Measurements from ENCODE around the gene BAK1.

The BAK1 gene

DNA sequence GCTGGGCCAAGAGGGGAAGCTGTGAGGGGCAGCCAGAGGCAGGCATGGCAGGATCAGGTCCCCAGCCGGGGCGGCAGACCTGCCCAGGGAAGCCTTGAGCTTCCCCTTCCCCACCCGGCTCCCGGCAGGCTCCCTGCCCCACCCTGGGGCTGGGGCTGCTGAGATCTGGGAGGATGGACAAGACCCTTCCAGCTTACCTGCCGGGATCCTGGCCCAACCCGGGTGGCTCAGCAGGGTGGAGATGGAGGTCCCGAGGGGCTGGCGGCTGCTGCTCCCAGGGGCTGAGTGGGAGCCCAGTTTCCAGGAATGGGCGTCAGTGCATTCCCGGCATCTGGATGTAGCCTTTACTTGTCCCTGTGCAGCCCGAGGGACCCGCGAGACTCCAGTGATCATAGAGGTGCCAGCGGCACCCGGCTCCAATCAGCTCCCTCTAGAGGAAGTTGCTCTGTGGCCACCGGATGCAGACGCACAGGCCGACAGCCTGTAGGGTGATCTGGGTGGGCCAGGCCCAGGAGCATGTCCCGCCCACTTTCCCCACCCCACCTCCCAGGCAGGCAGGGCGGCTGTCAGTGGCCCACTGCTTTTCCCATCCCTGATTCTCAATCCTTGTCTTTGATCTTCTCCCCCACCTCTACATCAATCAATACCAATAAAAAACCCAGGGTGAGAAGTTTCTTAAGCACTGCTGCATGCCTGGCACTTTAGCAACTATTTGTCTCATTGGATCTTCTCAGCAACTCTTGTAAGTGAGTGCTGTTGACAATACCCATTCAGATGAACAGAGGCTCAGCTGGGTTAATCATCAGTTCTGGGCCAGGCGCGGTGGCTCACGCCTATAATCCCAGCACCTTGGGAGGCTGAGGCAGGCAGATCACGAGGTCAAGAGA, at the start of gene BAK1:
Gene BAK1, minus strand, starts transcription at position 449 of the 887 bp plus-strand sequence. CDS start 2,672 bp downstream, outside the sequence.
- peak; percentile 83 for DNase-seq (ENCODE audit: low spot score)

DNA sequence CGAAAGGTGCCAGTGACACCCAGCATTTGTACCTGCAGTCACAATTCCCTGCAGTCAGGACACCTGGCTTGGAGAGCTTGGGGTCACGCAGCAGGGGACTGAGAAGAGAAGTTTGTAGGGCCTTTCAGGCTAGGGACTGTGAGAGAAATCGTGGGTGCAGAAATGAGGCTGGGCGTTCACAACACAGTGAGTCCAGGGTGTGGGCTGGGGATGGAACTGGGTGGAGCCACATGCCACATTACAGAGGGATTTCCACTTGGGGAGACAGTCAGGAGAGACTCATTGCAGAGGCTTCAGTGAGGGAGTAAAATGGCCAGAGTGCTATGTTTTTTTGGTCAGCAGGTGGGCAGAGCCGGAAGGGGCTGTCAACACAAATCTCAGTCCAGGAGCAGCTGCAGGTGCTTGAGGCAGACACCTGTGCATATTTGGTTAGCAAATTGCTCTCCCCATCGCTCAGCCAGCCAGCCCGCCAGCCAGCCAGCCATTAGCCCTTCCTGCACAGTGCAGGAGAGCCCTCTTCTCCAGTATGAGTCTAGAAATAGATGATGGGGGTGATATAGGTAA, 48.4 kb upstream of the BAK1 start:
- DNase-seq (ENCODE audit: low spot score), result no peak

DNA sequence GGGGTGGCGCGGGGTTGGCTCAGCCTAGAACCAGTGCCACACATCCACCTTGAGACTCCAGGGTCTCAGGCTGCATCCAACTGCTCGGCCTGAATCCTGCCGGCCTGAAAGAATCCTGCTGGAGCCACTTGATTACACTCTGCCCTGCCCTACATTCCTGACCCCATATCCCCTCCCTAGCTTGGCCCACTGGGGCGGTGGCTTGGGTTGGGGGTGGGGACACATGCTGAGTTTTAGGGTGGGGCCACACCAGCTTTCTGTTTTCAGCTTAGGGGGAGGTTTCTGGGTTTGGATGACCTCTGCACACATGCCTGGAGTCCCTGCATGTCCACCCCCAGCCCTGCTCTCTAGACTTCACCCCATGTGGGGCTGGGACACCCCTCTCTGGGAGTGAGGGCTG, 47.8 kb upstream of the BAK1 start:
- DNase-seq (ENCODE audit: low spot score), result no peak

DNA sequence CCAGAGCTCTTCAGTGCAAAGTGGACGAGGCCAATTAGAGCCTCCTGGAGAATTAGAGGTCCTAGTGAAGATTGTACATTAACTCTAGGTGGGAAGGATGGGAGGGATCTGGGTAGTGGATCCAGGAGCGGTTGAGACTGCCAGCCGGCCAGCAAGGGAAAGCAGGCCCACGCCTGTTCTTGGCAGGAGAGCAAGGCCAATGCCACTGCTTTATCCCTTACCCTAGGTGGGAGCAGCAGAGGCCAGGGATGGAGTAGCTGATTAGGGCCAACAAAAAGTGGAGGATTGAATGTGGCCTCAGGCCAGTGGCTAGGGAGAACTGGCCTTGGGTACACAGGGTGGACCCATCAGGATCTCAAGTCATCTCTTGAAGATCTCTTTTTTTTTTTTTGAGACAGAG, 44.8 kb upstream of the BAK1 start:
- no peak for DNase-seq (ENCODE audit: low spot score)

DNA sequence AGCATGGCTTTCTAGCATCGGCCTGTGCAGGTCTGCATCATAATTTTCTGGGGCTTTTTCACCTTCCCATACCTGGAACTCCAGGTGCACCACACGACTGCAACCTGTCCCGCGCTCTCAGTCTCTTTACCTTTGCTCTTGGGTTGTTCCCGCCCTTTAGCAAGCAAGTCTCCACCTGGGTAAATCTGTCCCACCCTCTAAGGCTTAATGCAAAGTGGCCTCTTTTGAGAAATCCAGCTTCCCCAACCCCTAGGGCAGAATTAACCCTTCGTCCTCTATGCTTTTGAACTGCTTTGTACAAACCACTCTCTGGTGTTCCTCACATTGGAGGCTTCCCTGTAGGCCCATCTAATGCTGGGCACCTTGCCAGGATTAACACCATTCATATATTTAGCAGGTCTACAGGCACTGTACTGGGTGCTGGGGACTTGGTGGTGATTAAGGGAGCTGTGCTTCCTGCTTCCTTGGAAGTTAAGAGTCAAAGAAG, 43.9 kb upstream of the BAK1 start:
- DNase-seq (ENCODE audit: low spot score), result no peak

DNA sequence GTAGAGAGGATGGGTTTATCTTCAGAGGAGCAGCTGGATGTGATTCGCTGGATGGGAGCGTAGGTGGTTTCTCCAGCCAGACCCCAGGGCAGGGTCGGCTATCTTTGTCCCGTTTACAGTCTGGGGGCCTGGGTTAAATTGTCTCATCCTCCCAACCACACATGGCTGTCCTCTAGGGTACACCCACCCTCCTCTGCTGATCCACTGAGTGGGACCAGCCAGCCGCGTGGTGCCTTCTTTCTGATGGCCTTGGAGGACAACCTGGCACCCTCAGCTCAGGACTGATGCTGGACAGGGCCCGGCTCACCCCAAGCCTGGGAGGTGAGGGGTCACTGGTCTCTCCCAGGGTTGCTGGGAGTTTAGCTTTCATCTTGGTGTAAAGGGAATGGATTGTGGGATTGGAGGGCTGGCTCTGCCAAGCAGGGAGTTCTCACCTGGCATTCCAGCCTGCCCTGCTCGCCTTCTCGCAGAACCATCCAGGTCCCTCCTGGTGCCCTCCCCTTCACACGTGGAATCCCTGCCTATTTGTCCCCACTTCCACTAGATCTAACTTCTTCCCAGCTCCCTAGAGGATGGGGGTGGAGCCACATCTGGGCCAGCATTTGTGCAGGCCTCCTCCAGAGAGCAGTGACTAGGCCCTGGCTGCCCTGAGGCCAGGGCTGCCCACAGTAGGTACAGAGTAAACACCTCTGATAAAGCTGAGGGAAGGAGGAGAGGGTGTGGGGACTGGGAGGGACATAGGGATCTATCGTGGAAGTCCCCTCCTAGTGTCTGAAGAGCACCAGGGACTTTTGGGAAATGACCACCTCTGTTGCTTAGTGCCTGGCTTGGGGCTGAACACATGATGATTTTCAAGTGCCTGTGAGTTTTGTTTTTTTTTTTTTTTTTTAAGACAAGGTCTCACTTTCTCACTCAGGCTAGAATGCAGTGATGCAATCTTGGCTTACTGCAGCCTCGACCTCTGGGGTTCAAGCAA, 42.7 kb upstream of the BAK1 start:
- no peak for DNase-seq (ENCODE audit: low spot score)

DNA sequence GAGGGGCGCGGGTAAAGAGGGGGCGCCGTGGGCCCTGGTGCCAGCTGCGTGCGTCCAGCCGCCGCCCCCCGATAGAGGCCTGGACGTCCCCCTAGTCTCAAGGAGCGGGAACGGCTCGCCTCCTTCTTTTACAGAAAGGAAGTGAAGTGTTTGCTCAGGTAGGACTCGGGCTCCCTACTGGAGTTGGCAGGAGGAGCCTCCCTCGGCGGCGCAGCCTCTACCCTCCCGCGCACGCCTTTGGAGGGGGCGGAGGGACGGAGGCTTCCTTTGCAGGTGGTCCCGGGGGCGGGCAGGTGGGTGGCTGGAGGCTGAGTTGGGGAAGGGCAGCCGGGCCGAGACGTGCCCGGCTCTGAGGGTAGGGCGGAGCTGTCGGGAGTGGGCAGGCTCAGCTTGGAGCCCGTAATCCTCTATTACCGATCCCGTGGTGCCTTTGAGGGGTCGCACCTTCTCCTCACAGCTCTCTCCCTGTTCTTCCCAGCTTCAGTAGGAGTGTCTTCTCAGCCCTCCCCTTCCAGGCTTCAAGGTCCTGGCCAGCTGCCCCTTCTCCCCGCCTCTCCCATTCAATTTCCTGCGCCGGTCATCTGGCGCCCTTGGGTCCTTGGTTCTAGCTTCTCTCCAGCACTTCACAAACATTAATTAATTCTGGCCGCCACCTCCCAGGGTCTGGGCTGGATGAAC, 41.8 kb upstream of the BAK1 start:
- no peak for DNase-seq (ENCODE audit: low spot score)

DNA sequence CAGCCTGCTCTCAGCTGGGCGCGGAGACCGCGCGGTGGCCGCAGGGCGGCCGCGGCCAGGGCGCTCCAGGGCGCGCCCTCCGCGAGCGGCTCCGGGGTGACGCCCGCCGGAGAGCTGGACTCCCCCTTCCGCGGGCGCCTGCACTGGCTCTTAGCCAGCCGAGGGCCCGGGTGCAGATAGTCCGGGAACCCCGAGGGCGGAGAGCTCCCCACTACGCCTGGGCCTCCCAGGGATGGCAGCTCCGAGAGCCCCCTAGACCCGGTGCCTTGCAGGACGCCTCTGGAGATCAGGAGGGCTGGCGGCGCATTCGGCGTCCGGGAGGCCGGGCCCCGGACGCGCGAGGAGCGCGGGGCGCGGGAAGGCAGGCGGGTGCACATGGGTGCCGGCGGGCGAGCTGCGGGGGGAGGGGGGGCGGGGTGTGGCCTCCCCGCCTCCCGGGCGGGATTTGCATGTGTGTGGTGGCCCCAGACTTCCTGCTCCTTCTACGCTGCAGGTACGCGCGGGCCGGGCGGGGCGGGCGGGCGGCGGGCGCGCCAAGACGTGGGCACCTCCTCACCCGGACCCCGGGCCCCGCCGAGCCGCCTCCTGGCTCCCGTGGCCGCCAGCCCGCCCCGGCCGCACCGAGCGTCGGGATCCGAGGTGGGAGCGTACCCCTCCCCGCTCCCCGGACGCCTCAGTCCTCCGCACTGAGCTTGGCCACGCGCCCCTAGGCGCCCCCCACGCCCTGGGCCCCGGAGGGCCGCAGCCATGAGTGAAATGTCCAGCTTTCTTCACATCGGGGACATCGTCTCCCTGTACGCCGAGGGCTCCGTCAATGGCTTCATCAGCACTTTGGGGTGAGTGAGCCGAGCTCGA, 41.0 kb upstream of the BAK1 start, which contains the start of gene ITPR3:
Gene ITPR3, plus strand, starts transcription at position 467 of the 855 bp plus-strand sequence. Its CDS starts 281 bp downstream, at position 748.
- no peak for DNase-seq (ENCODE audit: low spot score)

DNA sequence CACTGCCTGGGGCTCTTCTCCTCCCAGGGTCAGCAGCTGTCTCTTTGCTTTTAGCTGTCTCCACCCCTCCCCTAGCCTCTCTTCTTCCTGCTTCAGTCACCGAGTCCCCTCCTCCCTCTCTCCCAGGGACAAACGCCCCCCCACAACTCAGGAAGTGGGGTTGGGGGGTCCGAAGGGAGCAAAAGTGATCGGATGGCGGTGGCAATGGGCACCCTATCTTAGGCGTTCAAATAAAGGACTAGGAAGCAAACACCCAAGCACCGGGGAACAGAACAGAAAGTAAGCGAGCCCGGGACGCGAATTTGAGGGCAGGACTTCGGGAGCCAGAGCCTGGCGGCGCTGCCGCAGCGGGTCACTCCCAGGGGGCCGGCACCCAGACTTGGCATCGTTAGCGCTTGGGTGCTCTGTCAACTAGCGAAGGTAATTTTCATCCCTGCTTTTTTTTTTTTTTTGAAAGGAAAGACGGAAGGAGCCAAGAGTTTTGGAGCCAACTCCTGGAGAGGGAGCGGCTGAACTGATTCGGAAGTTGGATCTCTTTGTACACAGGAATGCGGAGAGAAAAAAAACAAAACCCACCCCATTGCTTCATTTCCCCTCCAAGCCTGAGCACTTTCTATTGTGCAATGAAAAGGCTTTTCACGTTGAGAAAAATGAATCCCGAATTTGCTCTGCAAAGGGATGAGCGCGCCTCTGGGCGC, 40.2 kb upstream of the BAK1 start:
- no peak for DNase-seq (ENCODE audit: low spot score)

DNA sequence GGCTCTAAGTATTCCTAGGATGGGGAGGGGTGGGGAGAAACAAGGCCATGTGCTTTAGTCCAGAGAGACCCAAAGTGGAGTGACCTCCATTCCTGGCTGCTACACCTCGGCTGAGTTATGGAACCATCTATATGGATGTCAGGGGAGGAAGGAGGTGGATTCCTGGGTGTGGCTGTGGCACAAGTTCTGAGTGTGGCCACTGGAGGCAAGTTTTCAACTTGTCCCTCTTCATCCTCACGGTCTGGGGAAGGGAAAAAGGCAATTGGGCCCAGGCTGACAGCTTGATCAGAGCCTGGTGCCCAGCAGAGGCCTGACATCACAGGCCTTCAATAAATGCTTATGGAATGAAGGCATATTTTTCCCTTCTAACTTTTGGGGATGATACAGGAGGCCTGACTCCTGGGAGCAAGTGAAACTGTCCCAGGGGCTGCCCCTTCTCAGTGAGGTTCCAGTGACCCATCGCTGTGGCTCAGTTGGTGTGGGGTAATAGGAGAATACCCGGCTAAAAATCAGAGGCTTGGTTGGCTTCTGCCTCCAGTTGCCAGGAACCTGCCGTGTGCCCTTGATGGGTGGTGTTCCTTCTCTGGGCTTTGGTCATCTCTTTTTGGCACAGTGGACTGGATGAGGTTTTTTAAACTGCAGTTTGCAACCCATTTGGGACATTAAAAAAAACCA, 39.2 kb upstream of the BAK1 start:
- DNase-seq (ENCODE audit: low spot score), result no peak

DNA sequence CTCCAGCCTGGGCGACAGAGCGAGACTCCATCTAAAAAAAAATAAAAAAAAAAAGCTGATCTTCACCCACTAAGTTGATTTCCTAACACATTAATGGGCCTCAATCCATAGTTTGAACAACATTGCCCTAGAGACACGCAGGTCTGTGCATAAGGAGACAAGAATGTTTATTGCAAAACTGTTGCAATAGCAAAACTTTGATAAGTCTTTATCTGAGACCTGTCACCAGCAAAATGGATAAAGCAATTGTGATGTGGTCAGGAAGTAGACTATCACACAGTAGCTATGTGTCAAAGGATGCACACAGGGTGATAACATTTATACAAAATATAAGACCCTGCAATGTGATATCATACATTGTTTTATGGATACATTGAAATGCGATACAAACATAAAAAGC, 36.8 kb upstream of the BAK1 start:
- DNase-seq (ENCODE audit: low spot score), result no peak

DNA sequence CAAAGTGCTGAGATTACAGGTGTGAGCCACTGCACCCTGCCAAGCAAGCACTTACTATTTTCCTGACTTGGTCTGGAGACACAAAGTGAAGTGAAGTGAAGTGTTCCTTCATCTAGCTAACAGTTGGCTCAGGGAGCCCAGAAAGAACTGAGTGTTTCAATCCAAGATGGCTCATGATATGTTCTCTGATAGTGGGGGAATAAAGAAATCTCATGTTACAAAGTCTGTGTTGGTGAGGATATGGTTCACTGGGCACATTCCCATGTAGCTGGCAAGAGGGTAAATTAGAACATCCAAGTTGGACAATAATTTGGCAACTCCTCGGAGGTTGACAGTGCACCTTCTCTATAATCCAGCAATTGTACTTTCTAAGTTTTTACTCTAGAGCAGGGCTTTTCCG, 36.0 kb upstream of the BAK1 start:
- DNase-seq (ENCODE audit: low spot score), result no peak

DNA sequence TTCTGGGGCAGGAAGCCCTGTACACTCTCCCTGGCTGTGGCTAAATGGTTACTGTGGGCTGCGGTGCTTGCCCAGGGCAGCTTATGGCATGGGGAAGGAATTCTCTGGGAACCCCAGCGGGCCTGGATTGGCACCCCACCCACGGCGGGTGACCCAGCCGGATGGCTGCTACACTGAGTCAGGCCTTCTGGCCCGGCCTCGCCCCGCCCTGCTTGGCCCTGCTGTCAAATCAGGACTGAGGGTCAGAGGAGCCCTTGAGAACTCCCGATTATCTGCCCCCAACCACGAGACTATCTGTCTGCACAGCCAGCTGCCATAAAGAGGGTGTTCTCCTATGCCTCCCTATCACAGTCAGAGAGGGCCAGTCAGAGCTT, 33.7 kb upstream of the BAK1 start:
- DNase-seq (ENCODE audit: low spot score), result no peak

DNA sequence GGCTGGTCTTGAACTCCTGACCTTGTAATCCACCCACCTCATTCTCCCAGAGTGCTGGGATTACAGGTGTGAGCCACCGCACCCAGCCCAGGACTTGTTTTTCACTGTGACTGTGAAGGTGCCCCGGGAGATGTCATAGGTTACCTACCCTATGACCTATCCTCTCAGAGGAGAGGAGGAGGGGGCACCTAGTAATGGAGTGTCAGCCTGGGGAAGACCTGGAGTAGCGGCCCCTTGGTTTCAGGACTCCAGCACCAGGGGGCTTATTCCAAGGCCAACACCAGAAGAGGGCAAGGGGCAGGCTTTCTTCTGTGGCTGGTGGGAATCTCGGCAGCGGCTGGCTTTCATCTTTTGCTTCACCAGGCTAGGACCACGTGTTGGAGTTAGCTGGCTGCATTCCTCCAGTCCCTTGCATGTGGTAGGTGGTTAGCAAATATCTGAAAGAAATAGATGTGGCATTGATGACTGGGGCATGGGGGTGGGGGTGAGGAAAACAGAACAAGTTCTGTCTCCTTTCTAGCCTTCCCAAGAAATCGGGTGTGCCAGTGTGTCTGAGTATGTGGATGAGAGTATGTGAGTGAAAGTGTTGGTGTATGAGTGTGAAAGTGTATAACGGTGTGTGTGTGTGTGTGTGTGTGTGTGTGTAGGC, 33.2 kb upstream of the BAK1 start:
- no peak for DNase-seq (ENCODE audit: low spot score)

DNA sequence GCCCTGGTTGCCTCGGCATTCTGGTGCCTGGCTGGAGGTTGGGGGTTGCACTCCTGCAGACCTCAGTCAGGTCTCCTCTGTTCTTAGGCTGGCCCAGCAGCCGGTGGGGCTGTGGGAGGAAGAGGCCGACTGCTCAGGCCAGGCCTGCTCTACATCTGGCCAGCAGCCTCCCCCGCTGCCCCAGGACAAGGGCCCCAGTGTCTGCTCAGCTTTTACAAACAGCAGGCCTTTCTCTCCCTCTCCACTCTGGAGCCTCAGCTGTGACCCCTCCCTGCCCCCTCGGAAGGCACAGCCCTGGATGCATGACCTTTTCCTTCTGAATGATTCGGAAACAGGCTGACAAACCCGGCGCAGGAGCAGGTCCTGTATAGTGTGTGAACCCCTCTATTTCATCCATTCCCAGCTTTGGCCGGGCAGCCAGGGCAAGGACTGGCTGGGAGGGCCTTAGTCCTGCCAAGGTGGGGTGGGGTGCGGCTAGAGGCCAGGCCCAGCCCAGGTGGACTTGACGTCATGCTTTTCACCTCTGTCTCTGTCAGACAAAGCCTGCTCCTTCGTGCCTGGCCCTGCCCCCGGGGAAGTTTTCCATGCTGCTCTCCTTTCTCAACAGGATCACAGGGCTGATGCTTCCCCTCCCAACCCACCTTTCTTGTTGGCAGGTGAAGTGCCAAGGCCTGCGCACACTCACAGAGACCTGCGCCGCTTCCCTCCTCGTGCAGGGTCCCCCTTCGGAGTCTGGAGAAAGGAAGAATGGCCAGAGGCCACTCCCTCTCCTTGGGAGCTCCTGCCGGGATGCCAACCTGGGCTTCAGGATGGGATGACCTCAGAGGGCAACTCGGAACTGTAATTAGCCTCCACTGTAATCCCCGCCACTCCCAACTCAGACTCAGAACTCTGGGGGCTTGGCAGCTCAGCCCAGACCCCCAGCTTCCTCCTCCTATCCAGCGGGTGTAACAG, 31.0 kb upstream of the BAK1 start:
- DNase-seq (ENCODE audit: low spot score), result no peak

DNA sequence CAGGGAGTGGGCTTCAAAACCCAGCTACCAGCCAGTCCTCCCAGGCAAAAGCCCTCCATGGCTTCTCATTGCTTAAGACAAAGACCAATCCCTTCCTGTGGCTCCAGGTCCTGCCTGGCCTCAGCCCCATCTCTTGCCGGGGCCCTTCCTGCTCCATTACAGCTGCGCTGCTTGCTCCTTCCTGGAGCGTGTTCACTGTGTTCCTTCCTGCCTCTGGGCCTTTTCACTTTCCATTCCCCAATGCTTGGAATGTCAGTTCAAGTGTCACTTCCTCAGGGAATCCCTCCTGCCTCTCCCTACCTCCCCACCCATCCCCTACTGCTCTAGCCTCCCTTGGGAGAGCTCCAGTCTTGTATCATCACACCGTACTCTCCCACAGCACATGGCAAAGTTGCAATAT, 30.0 kb upstream of the BAK1 start:
- peak; percentile 84 for DNase-seq (ENCODE audit: low spot score)

DNA sequence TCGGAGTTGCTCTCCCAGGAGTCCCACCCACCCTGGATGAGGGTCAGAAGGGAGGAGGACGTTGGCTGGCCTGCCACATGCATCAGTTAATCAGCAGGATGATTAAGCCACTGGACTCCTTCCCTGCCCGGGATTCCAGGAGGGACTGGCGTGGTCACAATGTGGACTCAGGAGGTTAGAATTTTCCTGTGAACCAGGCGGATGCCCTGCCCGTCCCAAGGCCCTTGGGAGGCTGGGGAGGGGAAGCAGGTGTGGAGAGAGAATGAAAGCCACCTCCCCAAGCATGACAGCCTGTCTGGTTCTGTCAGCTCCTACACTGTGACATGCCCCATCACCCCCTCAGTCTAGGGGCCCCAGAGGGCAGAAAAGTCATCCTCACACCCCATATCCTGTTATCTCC, 29.5 kb upstream of the BAK1 start:
- DNase-seq (ENCODE audit: low spot score), result no peak

DNA sequence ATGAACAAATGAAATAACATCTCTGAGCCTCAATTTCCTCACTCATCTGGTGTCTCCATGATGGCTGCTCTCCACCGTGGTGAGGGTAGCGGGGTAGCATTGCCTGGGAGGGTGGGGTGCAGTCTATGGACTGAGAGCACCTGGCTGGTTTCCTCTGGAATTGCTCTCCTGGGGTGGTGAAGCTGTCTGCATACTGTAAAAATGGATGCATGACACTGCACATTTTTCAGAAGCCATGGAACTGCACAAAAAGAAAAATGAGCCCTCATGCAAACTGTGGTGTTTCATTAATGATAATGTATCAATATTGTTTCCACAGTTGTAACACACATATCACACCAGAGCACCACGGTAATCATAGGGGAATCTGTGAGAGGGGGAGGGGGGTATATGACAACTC, 28.9 kb upstream of the BAK1 start:
- DNase-seq (ENCODE audit: low spot score), result no peak

Measured in kidney capillary endothelial cell (primary cell).